PC-3 (cell line): ENCODE data around the gene USP34.
"Not testable (repeated sequence)": the region's sequence is repeated elsewhere in the genome, so short reads cannot be mapped to it uniquely, and the experiment has no call there.

Source experiments
- EZH2 ChIP-seq: fragments of 300-600 bp; sonication (generic); IDR thresholded peaks from one replicate; pipeline ENCODE4 v1.6.1; 2017; ENCODE audit warnings: antibody characterized with exemption, mild to moderate bottlenecking, low read length; ENCODE audit not compliant: unreplicated experiment
- TF ChIP-seq, protein P1 (sequence below): fragments of 300-600 bp; sonication (generic); conservative IDR thresholded peaks from 2 replicates; pipeline ENCODE4 v1.5.1; 2017; ENCODE audit warnings: antibody characterized with exemption, low read depth, mild to moderate bottlenecking, low read length

GRCh38 chr2:61380882-61381197, 90.0 kb downstream of the USP34 start:
- not testable (repeated sequence) for TF ChIP-seq EZH2
- TF ChIP-seq, protein P1, sequence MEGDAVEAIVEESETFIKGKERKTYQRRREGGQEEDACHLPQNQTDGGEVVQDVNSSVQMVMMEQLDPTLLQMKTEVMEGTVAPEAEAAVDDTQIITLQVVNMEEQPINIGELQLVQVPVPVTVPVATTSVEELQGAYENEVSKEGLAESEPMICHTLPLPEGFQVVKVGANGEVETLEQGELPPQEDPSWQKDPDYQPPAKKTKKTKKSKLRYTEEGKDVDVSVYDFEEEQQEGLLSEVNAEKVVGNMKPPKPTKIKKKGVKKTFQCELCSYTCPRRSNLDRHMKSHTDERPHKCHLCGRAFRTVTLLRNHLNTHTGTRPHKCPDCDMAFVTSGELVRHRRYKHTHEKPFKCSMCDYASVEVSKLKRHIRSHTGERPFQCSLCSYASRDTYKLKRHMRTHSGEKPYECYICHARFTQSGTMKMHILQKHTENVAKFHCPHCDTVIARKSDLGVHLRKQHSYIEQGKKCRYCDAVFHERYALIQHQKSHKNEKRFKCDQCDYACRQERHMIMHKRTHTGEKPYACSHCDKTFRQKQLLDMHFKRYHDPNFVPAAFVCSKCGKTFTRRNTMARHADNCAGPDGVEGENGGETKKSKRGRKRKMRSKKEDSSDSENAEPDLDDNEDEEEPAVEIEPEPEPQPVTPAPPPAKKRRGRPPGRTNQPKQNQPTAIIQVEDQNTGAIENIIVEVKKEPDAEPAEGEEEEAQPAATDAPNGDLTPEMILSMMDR, result not testable (repeated sequence)
